Lower leg skin (tissue), 3 donors: Measurements from ENCODE around the gene WDFY4.

ENCODE experiments used
- POLR2A ChIP-seq, 2 donors: fragments of 450-650 bp; IDR thresholded peaks; one replicate each; pipeline ENCODE4 v1.6.1; 2016 to 2017; ENCODE audit warnings: antibody characterized with exemption in 2 of 2, mild to moderate bottlenecking in 1 of 2, moderate library complexity in 1 of 2
- TF ChIP-seq, protein P1 (sequence below), 3 donors: fragments of 450-650 bp; IDR thresholded peaks; one replicate each; pipeline ENCODE4 v1.5.1; 2016; ENCODE audit warnings: antibody characterized with exemption in 3 of 3, mild to moderate bottlenecking in 3 of 3, moderate library complexity in 2 of 3

DNA sequence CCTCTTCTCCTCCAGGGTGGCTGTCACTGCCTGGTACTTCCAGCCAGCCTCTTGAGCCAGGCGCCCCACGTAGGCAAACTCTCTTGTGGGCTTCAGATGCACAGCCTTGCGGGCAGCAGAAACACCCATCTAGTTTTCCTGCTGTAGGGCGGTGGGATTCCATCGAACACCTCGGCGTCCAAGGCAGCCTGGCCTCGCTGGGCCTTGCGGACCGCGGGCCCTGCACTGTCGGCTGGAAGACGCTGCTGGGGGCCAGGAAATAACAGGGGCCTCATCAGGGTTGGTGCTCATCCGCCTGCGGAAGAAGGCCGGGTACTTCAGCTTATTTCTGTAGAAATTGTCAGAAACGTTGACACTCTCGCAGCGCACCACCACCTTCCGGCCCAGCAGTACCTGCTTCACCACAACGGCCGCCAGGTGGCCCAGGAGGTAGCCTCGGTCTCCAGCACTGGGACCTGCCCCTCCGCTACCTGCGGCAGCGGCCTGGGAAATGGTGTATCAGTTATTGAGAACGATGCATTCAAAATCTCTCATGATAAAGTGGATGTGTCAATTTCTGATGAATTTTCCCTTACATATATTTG lies 61.1 kb downstream of the WDFY4 start:
- TF ChIP-seq, protein P1, sequence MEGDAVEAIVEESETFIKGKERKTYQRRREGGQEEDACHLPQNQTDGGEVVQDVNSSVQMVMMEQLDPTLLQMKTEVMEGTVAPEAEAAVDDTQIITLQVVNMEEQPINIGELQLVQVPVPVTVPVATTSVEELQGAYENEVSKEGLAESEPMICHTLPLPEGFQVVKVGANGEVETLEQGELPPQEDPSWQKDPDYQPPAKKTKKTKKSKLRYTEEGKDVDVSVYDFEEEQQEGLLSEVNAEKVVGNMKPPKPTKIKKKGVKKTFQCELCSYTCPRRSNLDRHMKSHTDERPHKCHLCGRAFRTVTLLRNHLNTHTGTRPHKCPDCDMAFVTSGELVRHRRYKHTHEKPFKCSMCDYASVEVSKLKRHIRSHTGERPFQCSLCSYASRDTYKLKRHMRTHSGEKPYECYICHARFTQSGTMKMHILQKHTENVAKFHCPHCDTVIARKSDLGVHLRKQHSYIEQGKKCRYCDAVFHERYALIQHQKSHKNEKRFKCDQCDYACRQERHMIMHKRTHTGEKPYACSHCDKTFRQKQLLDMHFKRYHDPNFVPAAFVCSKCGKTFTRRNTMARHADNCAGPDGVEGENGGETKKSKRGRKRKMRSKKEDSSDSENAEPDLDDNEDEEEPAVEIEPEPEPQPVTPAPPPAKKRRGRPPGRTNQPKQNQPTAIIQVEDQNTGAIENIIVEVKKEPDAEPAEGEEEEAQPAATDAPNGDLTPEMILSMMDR (IDR thresholded peaks at IDR 0.05): no peak
- no peak for TF ChIP-seq POLR2A (IDR thresholded peaks at IDR 0.05)
